HEK293 (cell line): ENCODE data around the gene ASCC2.

Experiments used
- CTCF ChIP-seq: fragments of 450-650 bp; formaldehyde crosslinking; IDR thresholded peaks from 2 replicates; pipeline ENCODE4 v1.5.1; 2016; ENCODE audit warnings: missing biosample characterization, missing genetic modification characterization
- ZNF175 ChIP-seq: fragments of 450-650 bp; formaldehyde crosslinking; IDR thresholded peaks from 2 replicates; pipeline ENCODE4 v1.5.1; 2016; ENCODE audit warnings: missing biosample characterization, missing genetic modification characterization
- ZNF221 ChIP-seq: fragments of 450-650 bp; formaldehyde crosslinking; IDR thresholded peaks from 2 replicates; pipeline ENCODE4 v1.5.1; 2017; ENCODE audit warnings: missing biosample characterization, missing genetic modification characterization, borderline replicate concordance
- ZNF366 ChIP-seq: fragments of 450-650 bp; formaldehyde crosslinking; conservative IDR thresholded peaks from 2 replicates; pipeline ENCODE4 v1.5.1; 2016; ENCODE audit warnings: missing biosample characterization, missing genetic modification characterization
- ZNF664 ChIP-seq: fragments of 450-650 bp; formaldehyde crosslinking; IDR thresholded peaks from 2 replicates; pipeline ENCODE4 v1.5.1; 2016; ENCODE audit warnings: missing biosample characterization, missing genetic modification characterization
- ZNF785 ChIP-seq: fragments of 450-650 bp; formaldehyde crosslinking; IDR thresholded peaks from 2 replicates; pipeline ENCODE4 v1.5.1; 2016; ENCODE audit warnings: missing biosample characterization, missing genetic modification characterization
- TF ChIP-seq, protein P1 (sequence below): fragments of 450-650 bp; formaldehyde crosslinking; IDR thresholded peaks from 2 replicates; pipeline ENCODE4 v1.5.1; 2016; ENCODE audit warnings: missing biosample characterization, missing genetic modification characterization
- TF ChIP-seq, protein P2 (sequence below): fragments of 450-650 bp; formaldehyde crosslinking; IDR thresholded peaks from 2 replicates; pipeline ENCODE4 v1.5.1; 2017; ENCODE audit warnings: missing biosample characterization, missing genetic modification characterization

DNA sequence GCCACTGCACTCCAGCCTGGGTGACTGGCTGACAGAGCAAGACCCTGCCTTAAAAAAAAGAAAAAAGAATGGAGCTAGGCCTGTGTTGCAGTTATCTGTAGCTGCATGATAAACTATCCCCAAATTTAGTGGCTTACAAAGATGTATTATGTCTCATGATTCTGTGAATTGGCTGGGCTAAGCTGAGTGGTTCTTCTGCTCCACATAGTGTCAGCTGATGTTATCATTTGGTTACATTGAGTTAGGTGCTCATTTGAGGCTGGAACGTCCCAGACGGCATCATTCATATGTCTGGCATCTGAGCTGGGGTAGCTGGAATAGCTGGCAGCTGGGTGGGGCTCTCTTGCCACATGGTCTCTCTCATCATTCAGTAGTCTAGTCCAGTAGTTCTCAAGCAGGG lies 8.2 kb upstream of the ASCC2 start:
- TF ChIP-seq CTCF (no peak), ZNF366 (tag by site-specific recombination) (no peak), ZNF664 (tag by site-specific recombination) (no peak), ZNF785 (tag by site-specific recombination) (no peak), ZNF175 (no peak), ZNF221 (no peak)
- TF ChIP-seq, protein P1, sequence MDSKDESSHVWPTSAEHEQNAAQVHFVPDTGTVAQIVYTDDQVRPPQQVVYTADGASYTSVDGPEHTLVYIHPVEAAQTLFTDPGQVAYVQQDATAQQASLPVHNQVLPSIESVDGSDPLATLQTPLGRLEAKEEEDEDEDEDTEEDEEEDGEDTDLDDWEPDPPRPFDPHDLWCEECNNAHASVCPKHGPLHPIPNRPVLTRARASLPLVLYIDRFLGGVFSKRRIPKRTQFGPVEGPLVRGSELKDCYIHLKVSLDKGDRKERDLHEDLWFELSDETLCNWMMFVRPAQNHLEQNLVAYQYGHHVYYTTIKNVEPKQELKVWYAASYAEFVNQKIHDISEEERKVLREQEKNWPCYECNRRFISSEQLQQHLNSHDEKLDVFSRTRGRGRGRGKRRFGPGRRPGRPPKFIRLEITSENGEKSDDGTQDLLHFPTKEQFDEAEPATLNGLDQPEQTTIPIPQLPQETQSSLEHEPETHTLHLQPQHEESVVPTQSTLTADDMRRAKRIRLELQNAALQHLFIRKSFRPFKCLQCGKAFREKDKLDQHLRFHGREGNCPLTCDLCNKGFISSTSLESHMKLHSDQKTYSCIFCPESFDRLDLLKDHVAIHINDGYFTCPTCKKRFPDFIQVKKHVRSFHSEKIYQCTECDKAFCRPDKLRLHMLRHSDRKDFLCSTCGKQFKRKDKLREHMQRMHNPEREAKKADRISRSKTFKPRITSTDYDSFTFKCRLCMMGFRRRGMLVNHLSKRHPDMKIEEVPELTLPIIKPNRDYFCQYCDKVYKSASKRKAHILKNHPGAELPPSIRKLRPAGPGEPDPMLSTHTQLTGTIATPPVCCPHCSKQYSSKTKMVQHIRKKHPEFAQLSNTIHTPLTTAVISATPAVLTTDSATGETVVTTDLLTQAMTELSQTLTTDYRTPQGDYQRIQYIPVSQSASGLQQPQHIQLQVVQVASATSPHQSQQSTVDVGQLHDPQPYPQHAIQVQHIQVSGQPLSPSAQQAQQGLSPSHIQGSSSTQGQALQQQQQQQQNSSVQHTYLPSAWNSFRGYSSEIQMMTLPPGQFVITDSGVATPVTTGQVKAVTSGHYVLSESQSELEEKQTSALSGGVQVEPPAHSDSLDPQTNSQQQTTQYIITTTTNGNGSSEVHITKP (tag by site-specific recombination) = no peak
- TF ChIP-seq, protein P2, sequence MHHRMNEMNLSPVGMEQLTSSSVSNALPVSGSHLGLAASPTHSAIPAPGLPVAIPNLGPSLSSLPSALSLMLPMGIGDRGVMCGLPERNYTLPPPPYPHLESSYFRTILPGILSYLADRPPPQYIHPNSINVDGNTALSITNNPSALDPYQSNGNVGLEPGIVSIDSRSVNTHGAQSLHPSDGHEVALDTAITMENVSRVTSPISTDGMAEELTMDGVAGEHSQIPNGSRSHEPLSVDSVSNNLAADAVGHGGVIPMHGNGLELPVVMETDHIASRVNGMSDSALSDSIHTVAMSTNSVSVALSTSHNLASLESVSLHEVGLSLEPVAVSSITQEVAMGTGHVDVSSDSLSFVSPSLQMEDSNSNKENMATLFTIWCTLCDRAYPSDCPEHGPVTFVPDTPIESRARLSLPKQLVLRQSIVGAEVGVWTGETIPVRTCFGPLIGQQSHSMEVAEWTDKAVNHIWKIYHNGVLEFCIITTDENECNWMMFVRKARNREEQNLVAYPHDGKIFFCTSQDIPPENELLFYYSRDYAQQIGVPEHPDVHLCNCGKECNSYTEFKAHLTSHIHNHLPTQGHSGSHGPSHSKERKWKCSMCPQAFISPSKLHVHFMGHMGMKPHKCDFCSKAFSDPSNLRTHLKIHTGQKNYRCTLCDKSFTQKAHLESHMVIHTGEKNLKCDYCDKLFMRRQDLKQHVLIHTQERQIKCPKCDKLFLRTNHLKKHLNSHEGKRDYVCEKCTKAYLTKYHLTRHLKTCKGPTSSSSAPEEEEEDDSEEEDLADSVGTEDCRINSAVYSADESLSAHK (tag by site-specific recombination) = no peak
